ENCODE data around the gene TOM1.

GRCh38 chr22:35343664-35344550 lies 44.2 kb downstream of the TOM1 start:
- TF ChIP-seq CTCF (conservative IDR thresholded peaks at IDR 0.05) (no peak), ZFX (IDR thresholded peaks at IDR 0.05) (no peak)
